Measurements from ENCODE around the gene VWF.

VWF gene

DNA sequence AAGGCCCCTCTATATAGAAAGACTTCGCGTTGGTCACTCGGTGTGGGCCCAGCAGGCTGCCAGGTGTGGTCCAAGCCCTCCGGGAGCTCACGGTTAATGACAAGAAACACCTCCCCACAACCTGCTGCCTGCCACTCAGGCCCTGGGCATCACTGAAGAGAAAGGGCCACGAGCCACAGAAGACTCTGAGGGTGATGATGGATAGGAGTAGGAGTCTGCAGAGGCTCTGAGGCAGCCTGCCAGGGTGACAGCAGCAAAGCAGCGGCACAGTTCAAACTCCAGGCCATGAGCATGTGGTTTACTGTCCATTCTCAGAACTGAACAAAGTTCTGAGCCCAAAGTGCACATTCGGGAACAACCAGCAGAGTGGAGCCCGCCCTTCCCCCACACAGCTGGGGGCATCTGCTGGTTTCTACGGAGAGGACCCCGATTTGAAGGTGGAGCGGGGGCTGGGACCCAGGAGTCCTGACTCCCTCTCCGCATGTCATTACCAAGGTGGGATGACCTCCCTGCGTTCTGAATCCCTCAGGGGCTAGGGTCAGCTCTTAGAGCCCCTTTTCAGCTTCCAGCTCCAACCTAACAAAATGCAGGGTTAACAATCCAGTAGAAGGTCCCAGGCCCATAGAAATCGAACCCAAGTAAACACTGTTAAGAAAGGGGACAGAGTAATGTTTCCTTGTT lies 65.8 kb downstream of the VWF start:
- Histone ChIP-seq H3K4me3 (ENCODE audit: low read depth, low read length) (no peak overlapping the region), H3K27ac (ENCODE audit: low read depth, low read length) (no peak overlapping the region), H3K79me2 (ENCODE audit: control insufficient read depth, insufficient read depth, low read length, unreplicated experiment) (no peaks in the 10 kb centered on the region), H3K27me3 (ENCODE audit: insufficient read depth, low read length) (peaks cover 4% of the 10 kb centered on the region; the same call in 1 of the 2 replicates), H3K36me3 (ENCODE audit: insufficient read depth, low read length) (no peaks in the 10 kb centered on the region), H3K4me1 (ENCODE audit: control insufficient read depth, insufficient read depth, low read length, unreplicated experiment) (peaks cover 5% of the 10 kb centered on the region), H2AFZ (ENCODE audit: low read length, unreplicated experiment) (no peak overlapping the region)

GRCh38 chr12:6057700-6058099 lies 66.8 kb downstream of the VWF start:
- Histone ChIP-seq H3K4me1 (ENCODE audit: control insufficient read depth, insufficient read depth, low read length, unreplicated experiment) (peaks cover 13% of the 10 kb centered on the region), H3K27me3 (ENCODE audit: insufficient read depth, low read length) (peaks cover 4% of the 10 kb centered on the region; the same call in 1 of the 2 replicates), H3K36me3 (ENCODE audit: insufficient read depth, low read length) (no peaks in the 10 kb centered on the region), H3K27ac (ENCODE audit: low read depth, low read length) (no peak overlapping the region), H2AFZ (ENCODE audit: low read length, unreplicated experiment) (no peak overlapping the region), H3K4me3 (ENCODE audit: low read depth, low read length) (no peak overlapping the region), H3K79me2 (ENCODE audit: control insufficient read depth, insufficient read depth, low read length, unreplicated experiment) (no peaks in the 10 kb centered on the region)

- H3K36me3 ChIP-seq (ENCODE audit: insufficient read depth, low read length), result no peaks in the 10 kb centered on the region
- no peak overlapping the region for H2AFZ ChIP-seq (ENCODE audit: low read length, unreplicated experiment)
- H3K79me2 ChIP-seq (ENCODE audit: control insufficient read depth, insufficient read depth, low read length, unreplicated experiment), result no peaks in the 10 kb centered on the region
- no peak overlapping the region for H3K4me3 ChIP-seq (ENCODE audit: low read depth, low read length)
- peaks cover 4% of the 10 kb centered on the region; the same call in 1 of the 2 replicates for H3K27me3 ChIP-seq (ENCODE audit: insufficient read depth, low read length)
- no peak overlapping the region for H3K27ac ChIP-seq (ENCODE audit: low read depth, low read length)
- peaks cover 13% of the 10 kb centered on the region for H3K4me1 ChIP-seq (ENCODE audit: control insufficient read depth, insufficient read depth, low read length, unreplicated experiment)
Observed at GRCh38 chr12:6056406-6057240, 67.8 kb downstream of the VWF start.

GRCh38 chr12:6053541-6053940 lies 70.9 kb downstream of the VWF start:
- Histone ChIP-seq H3K27ac (ENCODE audit: low read depth, low read length) (no peak overlapping the region), H3K4me1 (ENCODE audit: control insufficient read depth, insufficient read depth, low read length, unreplicated experiment) (peaks cover 20% of the 10 kb centered on the region), H3K4me3 (ENCODE audit: low read depth, low read length) (no peak overlapping the region), H2AFZ (ENCODE audit: low read length, unreplicated experiment) (no peak overlapping the region), H3K79me2 (ENCODE audit: control insufficient read depth, insufficient read depth, low read length, unreplicated experiment) (no peaks in the 10 kb centered on the region), H3K27me3 (ENCODE audit: insufficient read depth, low read length) (peaks cover 4% of the 10 kb centered on the region; the same call in 1 of the 2 replicates), H3K36me3 (ENCODE audit: insufficient read depth, low read length) (no peaks in the 10 kb centered on the region)

- H3K27ac ChIP-seq (ENCODE audit: low read depth, low read length), result no peak overlapping the region
Observed at GRCh38 chr12:6052940-6053329, 71.5 kb downstream of the VWF start.

GRCh38 chr12:6052206-6052939 lies 72.1 kb downstream of the VWF start:
- H2AFZ ChIP-seq (ENCODE audit: low read length, unreplicated experiment), result no peak overlapping the region

More at GRCh38 chr12:6052940-6053329, 71.5 kb downstream of the VWF start:
- no peaks in the 10 kb centered on the region for H3K79me2 ChIP-seq (ENCODE audit: control insufficient read depth, insufficient read depth, low read length, unreplicated experiment)
- H3K4me3 ChIP-seq (ENCODE audit: low read depth, low read length), result no peak overlapping the region
- peaks cover 21% of the 10 kb centered on the region for H3K4me1 ChIP-seq (ENCODE audit: control insufficient read depth, insufficient read depth, low read length, unreplicated experiment)
- H3K27me3 ChIP-seq (ENCODE audit: insufficient read depth, low read length), result peaks cover 4% of the 10 kb centered on the region; the same call in 1 of the 2 replicates
- H3K36me3 ChIP-seq (ENCODE audit: insufficient read depth, low read length), result no peaks in the 10 kb centered on the region
- H2AFZ ChIP-seq (ENCODE audit: low read length, unreplicated experiment), result no peak overlapping the region

DNA sequence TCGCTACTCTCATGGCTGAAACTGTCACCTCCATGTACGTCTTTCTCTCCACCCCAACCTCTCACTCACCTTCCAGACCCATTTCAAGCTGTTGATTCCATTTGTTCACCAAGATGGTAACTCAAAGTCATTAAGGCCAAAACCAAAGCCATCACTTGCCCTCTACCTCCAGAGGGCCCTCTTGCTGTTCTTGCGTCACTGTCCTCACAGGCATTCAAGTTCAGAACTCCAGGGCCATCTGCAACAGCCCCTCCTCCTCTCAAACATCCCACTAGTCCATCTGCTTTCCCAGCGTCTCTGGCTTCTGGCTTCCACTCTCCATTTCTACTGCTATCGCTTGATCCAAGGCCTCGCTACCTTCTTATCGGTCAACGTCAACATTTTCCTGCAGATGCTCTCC lies 74.5 kb downstream of the VWF start:
- Histone ChIP-seq H3K27ac (ENCODE audit: low read depth, low read length) (no peak overlapping the region), H3K27me3 (ENCODE audit: insufficient read depth, low read length) (no peaks in the 10 kb centered on the region), H3K79me2 (ENCODE audit: control insufficient read depth, insufficient read depth, low read length, unreplicated experiment) (no peaks in the 10 kb centered on the region), H3K4me1 (ENCODE audit: control insufficient read depth, insufficient read depth, low read length, unreplicated experiment) (peaks cover 28% of the 10 kb centered on the region), H2AFZ (ENCODE audit: low read length, unreplicated experiment) (no peak overlapping the region), H3K36me3 (ENCODE audit: insufficient read depth, low read length) (no peaks in the 10 kb centered on the region), H3K4me3 (ENCODE audit: low read depth, low read length) (no peak overlapping the region)

More at GRCh38 chr12:6052206-6052939, 72.1 kb downstream of the VWF start:
- Histone ChIP-seq H3K4me3 (ENCODE audit: low read depth, low read length) (no peak overlapping the region), H3K27me3 (ENCODE audit: insufficient read depth, low read length) (peaks cover 4% of the 10 kb centered on the region; the same call in 1 of the 2 replicates), H3K27ac (ENCODE audit: low read depth, low read length) (no peak overlapping the region), H3K4me1 (ENCODE audit: control insufficient read depth, insufficient read depth, low read length, unreplicated experiment) (peaks cover 27% of the 10 kb centered on the region), H3K79me2 (ENCODE audit: control insufficient read depth, insufficient read depth, low read length, unreplicated experiment) (no peaks in the 10 kb centered on the region), H3K36me3 (ENCODE audit: insufficient read depth, low read length) (no peaks in the 10 kb centered on the region)

DNA sequence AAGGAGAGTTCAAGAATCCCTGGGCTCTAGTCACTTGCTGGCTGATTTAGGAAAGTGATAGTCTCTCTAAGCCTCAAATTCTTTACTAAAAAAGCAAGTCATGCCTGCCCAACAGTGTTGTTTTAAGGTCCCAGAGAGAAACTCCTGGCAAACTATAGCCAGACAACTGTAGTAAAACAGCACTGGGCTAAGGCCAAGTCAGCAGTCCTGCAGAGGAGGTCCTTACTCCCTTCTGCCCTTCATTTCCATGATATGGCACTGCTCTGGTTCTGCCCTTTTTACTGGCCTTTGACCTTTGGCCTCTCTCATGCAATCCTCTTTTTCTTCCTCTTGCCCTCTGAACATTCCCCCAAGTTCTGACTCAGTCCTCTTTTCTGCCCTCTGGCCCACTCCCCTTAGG lies 74.9 kb downstream of the VWF start:
- H3K79me2 ChIP-seq (ENCODE audit: control insufficient read depth, insufficient read depth, low read length, unreplicated experiment), result no peaks in the 10 kb centered on the region

GRCh38 chr12:6047249-6048237 lies 76.9 kb downstream of the VWF start:
- Histone ChIP-seq H3K36me3 (ENCODE audit: insufficient read depth, low read length) (no peaks in the 10 kb centered on the region), H2AFZ (ENCODE audit: low read length, unreplicated experiment) (no peak overlapping the region), H3K4me1 (ENCODE audit: control insufficient read depth, insufficient read depth, low read length, unreplicated experiment) (peaks cover 15% of the 10 kb centered on the region), H3K79me2 (ENCODE audit: control insufficient read depth, insufficient read depth, low read length, unreplicated experiment) (no peaks in the 10 kb centered on the region), H3K27ac (ENCODE audit: low read depth, low read length) (no peak overlapping the region), H3K27me3 (ENCODE audit: insufficient read depth, low read length) (no peaks in the 10 kb centered on the region), H3K4me3 (ENCODE audit: low read depth, low read length) (no peak overlapping the region)

More for the DNA sequence above, 74.9 kb downstream of the VWF start:
- H3K27ac ChIP-seq (ENCODE audit: low read depth, low read length), result no peak overlapping the region
- no peak overlapping the region for H3K4me3 ChIP-seq (ENCODE audit: low read depth, low read length)
- H3K36me3 ChIP-seq (ENCODE audit: insufficient read depth, low read length), result no peaks in the 10 kb centered on the region
- H3K27me3 ChIP-seq (ENCODE audit: insufficient read depth, low read length), result no peaks in the 10 kb centered on the region
- no peak overlapping the region for H2AFZ ChIP-seq (ENCODE audit: low read length, unreplicated experiment)
- peaks cover 28% of the 10 kb centered on the region for H3K4me1 ChIP-seq (ENCODE audit: control insufficient read depth, insufficient read depth, low read length, unreplicated experiment)

Measured in ACC112 (cell line).